ENCODE results near the gene AGPAT1.

GRCh38 chr6:32167761-32168262, 8.1 kb downstream of the AGPAT1 start:
- TF ChIP-seq, protein P1, sequence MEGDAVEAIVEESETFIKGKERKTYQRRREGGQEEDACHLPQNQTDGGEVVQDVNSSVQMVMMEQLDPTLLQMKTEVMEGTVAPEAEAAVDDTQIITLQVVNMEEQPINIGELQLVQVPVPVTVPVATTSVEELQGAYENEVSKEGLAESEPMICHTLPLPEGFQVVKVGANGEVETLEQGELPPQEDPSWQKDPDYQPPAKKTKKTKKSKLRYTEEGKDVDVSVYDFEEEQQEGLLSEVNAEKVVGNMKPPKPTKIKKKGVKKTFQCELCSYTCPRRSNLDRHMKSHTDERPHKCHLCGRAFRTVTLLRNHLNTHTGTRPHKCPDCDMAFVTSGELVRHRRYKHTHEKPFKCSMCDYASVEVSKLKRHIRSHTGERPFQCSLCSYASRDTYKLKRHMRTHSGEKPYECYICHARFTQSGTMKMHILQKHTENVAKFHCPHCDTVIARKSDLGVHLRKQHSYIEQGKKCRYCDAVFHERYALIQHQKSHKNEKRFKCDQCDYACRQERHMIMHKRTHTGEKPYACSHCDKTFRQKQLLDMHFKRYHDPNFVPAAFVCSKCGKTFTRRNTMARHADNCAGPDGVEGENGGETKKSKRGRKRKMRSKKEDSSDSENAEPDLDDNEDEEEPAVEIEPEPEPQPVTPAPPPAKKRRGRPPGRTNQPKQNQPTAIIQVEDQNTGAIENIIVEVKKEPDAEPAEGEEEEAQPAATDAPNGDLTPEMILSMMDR (IDR thresholded peaks at IDR 0.05; ENCODE audit: insufficient read depth, low read length, poor library complexity, severe bottlenecking), result no peak
- no peak for TF ChIP-seq EZH2phosphoT487 (conservative IDR thresholded peaks at IDR 0.05; ENCODE audit: low read length)
